HCT116 (cell line): ENCODE results near the gene DLEC1.

ENCODE experiments used
- ATF3 ChIP-seq: IDR thresholded peaks from 2 replicates; pipeline ENCODE4 v1.6.1; 2012
- CEBPB ChIP-seq: IDR thresholded peaks from 2 replicates; pipeline ENCODE4 v1.6.1; 2012; ENCODE audit warnings: low read depth
- CTCF ChIP-seq, 3 experiments: fragments of 200-600 bp in 1 of 3; sonication (generic) in 1 of 3; IDR thresholded peaks in 2 of 3; conservative IDR thresholded peaks in 1 of 3; 2 replicates each; pipeline ENCODE4 v1.5.1; 2012 to 2017; ENCODE audit warnings: low read depth in 2 of 3, low read length in 2 of 3, antibody characterized with exemption in 1 of 3, borderline replicate concordance in 1 of 3, control low read depth in 1 of 3, mild to moderate bottlenecking in 1 of 3, mixed read lengths in 1 of 3, mixed run types in 1 of 3, moderate library complexity in 1 of 3; ENCODE audit not compliant: insufficient read depth in 1 of 3
- EGR1 ChIP-seq: IDR thresholded peaks from 2 replicates; pipeline ENCODE4 v1.6.1; 2012; ENCODE audit warnings: low read depth
- EZH2 ChIP-seq: fragments of 200-600 bp; sonication (generic); IDR thresholded peaks from 2 replicates; pipeline ENCODE4 v1.6.1; 2017; ENCODE audit warnings: antibody characterized with exemption, mixed run types
- MAX ChIP-seq: IDR thresholded peaks from 2 replicates; pipeline ENCODE4 v1.6.1; 2012
- POLR2A ChIP-seq: IDR thresholded peaks from 2 replicates; pipeline ENCODE4 v1.7.0; 2011; ENCODE audit warnings: borderline replicate concordance; ENCODE audit not compliant: insufficient read depth, insufficient read length; ENCODE audit errors: extremely low read depth
- POLR2AphosphoS5 ChIP-seq: IDR thresholded peaks from 2 replicates; pipeline ENCODE4 v1.6.1; 2011; ENCODE audit warnings: mild to moderate bottlenecking, low read depth, low read length, moderate library complexity
- RAD21 ChIP-seq: IDR thresholded peaks from 2 replicates; pipeline ENCODE4 v1.6.1; 2012; ENCODE audit warnings: low read depth, mild to moderate bottlenecking
- REST ChIP-seq: IDR thresholded peaks from 2 replicates; pipeline ENCODE4 v1.6.1; 2012; ENCODE audit warnings: low read depth
- SIN3A ChIP-seq: IDR thresholded peaks from 2 replicates; pipeline ENCODE4 v1.6.1; 2012; ENCODE audit warnings: low read depth
- SP1 ChIP-seq: IDR thresholded peaks from 2 replicates; pipeline ENCODE4 v1.6.1; 2012; ENCODE audit warnings: low read depth
- SRF ChIP-seq: IDR thresholded peaks from 2 replicates; pipeline ENCODE4 v1.6.1; 2012; ENCODE audit warnings: low read depth

- no peak for TF ChIP-seq SP1
- TF ChIP-seq CTCF (IDR thresholded peaks at IDR 0.05 in 2 of 3, conservative IDR thresholded peaks at IDR 0.05 in 1 of 3; ENCODE audit: borderline replicate concordance in 1 of 3, insufficient read depth in 1 of 3, low read depth in 2 of 3, low read length in 2 of 3) = peak in 2 of 3 experiments; percentile 98; a peak in 4 of 6 replicates
- no peak for TF ChIP-seq POLR2A
- TF ChIP-seq SRF = no peak
- no peak for TF ChIP-seq REST
- no peak for TF ChIP-seq MAX
- no peak for TF ChIP-seq EZH2
- no peak for TF ChIP-seq SIN3A
- TF ChIP-seq POLR2AphosphoS5 = no peak
- TF ChIP-seq CEBPB = no peak
- no peak for TF ChIP-seq RAD21
- no peak for TF ChIP-seq EGR1
- TF ChIP-seq ATF3 = no peak
Observed at GRCh38 chr3:38003371-38003816, 35.6 kb upstream of the DLEC1 start.
